HG03457 (cell line): ENCODE data around the gene SIGLEC14.
"Not testable (repeated sequence)": the region's sequence is repeated elsewhere in the genome, so short reads cannot be mapped to it uniquely, and the experiment has no call there.

Source experiments
- ATAC-seq: cut with Tn5 transposase; IDR thresholded peaks from one replicate; pipeline ENCODE4 v1.9.1; 2021; ENCODE audit warnings: moderate number of reproducible peaks; ENCODE audit not compliant: unreplicated experiment

The SIGLEC14 gene

DNA sequence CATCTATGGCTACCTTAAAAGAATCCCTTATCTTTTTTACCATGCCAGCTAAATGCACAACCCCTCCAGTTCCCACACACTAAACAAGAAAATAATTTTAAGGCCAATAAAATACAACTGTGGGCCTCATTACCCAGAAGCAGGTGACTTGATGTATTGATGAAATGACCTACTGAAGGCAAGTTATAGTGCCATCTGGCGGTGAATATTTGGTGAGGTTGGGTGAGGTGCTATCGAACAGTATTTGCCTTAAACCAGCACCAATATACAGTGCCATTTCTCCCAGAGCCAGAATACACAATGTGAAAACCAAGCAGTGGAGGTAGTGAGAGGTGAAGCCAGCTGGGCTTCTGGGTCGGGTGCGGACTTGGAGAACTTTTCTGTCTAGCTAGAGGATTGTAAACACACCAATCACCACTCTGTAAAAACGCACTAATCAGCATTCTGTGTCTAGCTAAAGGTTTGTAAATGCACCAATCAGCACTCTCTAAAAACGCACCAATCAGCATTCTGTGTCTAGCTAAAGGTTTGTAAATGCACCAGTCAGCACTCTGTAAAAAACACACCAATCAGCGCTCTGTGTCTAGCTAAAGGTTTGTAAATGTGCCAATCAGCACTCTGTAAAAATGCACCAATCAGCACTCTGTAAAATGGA lies 29.4 kb upstream of the SIGLEC14 start:
- ATAC-seq, result not testable (repeated sequence)

DNA sequence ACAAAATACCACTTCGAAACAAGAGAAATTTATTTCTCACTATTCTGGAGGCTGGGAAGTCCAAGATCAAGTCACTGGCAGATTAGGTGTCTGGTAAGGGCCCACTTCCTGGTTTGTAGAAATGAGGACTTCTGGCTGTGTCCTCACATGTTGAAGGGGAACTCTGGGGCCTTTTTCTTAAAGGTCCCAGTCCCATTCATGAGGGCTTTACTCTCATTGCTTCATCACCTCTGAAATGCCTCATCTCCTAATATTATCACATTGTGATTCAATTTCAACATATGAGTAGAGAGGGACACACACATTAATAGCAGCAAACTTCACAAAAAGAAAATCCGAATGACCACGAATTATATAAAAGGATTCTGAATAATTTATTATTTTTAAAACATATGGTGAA lies 21.6 kb upstream of the SIGLEC14 start:
- ATAC-seq, result no peak

DNA sequence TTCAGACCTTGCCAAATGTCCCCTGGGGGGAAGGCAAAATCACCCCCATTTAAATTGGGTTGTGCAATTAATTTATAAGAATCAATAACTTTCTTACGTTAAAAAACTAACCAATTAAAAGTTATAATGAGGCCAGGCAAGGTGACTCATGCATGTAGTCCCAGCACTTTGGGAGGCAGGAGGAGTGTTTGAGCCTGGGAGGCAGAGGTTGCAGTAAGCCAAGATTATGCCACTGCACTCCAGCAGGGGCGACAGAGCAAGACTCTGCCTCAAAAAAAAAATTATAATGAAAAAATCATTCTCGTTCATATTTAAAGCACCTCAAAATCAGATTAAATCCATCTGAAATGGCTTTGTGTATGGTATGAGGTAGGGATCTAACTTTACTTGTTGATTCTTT lies 18.4 kb upstream of the SIGLEC14 start:
- no peak for ATAC-seq

DNA sequence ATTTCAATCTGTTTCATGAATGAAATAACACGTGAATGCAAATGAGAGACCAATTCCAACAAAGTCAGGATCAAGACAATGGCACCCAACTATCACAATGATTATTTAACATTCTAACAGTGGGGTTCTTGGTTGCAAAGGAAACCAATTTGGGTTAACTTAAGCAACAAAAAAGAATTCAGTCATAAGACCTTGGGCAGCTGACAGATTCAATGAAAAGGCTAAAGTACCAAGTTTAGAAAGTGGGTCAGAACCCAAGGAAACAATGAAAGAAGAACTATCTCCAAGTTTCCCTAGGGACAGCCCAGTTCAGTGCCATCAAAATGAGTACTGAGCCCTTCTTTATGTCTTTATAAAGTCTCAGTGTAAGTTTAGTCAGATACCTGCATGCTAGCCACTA lies 17.5 kb upstream of the SIGLEC14 start:
- ATAC-seq, result no peak

DNA sequence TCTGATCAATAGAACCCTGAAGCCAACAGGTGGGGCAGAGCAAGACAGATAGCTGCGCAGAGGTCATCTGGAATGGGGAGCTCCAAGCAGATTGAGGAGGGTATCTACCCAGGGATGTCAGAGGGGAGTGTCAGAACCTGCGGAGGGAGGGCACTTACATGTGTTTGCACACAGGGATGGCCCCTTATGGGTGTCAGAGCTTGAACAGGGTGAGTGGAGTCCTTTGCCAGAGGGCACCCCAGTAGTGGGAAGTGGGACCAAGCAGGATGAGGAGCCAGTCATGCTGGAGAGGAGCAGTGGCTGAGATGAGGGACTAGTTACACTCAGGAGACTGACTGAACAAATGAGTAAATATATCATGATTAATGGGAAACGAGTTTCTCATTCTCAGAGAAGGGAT lies 17.0 kb upstream of the SIGLEC14 start:
- no peak for ATAC-seq

DNA sequence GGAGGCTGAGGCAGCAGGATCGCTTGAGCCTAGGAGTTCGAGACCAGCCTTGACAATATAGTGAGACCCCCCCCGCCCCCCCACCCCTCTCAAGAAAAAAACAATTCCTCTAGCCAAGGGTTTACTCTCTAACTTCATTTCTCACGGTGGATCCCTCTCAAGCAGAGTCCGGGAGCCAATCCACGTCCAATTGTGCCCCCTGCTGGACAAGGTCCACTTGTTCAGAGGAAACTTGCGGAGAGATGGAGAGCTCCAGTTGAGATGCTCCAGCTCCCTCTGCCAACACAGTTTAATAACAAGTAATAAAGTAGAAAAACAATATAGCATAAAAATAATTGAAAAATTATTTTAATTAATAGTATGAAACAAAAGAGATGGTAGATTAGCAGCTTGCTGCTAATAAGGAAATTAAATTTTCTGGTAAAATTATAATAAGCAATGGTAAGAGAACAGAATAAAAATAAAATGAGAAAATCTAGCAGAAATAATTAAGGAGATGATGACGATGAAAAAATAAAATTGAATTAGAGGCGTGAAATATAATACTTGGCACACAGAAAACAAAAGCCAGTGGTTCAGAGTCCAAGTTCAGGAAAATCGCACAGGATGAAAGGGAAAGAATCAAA lies 14.5 kb upstream of the SIGLEC14 start:
- ATAC-seq, result no peak

DNA sequence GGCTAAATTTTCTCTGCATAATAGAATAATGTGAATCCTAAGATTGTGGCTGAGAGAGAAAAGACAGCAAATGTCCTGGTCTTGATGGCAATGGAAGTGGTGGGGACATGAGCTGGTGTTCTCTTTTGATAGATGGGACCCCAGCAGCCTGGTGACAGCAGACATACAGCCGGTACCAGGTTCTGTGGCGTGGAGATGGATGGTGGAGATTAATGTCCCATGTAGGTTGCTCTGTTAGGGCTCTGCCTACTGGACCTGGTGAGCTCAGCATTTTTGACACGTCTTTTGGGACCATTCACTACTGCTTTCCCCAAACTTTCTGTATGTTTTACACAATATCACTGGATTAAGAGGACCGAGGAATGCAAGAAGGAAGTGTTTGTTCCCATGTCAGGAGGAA lies 8.2 kb upstream of the SIGLEC14 start:
- no peak for ATAC-seq

DNA sequence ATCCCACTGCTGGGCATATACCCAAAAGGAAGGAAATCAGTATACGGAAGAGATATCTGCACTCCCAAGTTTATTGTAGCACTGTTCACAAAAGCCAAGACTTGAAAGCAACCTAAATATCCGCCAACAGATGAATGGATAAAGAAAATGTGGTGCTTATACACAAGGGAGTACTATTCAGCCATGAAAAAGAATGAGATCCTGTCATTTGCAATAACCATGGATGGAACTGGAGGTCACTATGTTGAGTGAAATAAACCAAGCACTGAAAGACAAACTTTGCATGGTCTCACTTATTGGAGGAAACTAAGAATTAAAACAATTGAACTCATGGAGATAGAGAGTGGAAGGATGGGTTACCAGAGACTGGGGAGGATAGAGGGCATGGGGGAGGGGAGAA lies 6.5 kb upstream of the SIGLEC14 start:
- ATAC-seq, result no peak

DNA sequence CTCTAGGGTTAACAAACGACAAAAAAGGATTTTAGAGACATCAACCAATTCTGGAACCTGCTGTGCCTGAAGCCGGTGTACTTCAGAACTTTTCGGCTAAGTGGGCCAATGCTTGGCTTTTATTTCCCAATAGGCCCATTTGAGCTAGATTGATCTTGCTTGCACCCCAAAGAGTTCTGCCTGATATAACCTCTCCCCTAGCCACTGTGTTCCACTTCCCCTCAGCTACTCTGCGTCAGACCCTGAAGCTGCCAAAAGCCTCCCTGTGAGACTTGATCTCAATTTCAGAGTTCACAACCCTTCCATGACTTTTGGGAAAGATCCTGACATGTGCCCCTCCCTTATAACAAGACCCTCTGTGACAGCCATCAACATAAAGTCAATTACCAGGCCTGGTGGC lies 5.6 kb upstream of the SIGLEC14 start:
- no peak for ATAC-seq

DNA sequence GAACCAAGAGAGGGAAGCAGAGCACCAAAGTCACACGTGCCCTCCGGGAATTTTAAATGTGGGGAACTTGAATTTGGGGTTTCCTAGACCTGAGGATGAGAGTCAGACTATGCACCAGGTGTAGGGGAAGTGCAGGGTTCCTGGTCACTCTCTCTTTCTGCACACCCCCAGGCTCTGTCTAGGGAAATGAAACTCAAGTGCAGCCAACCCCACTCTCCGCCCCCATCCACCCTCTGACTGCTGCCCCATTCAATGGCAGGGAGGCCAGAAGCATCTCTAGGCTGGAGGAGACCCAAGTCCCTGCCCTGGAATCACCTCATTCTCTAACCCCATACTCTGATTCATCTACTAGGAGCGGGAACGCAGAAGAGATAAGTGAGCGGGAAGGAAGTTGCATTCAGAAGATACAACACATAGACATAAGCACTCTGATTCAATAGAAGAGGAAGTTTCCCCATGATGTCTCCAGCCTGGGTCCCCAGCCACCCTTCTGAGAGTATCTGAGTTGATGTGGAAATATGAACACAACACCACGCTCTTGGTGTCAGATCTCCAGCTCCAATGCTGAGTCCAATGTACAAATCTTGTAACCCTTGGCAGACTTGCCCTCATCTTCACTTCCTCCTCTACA lies 4.7 kb upstream of the SIGLEC14 start:
- ATAC-seq, result no peak

DNA sequence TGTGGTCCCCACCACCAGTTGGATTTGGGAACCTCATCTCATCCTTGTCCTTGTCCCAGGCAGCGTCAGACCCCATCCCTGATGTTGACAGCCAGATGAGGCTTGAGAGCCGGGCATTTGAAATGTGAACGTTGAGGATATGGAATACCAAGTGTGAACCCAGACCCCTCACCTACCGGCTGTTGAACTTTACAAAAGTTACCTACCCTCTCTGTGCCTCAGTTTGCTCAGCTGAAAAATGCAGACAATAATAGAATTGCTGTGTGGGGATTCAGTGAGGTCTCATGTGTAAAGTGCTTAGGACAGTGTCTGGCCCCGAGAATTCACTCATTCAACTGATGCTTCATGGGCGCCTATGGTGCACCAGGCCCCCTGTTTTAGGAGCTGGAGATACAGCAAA lies 693 bp upstream of the SIGLEC14 start:
- ATAC-seq, result no peak

DNA sequence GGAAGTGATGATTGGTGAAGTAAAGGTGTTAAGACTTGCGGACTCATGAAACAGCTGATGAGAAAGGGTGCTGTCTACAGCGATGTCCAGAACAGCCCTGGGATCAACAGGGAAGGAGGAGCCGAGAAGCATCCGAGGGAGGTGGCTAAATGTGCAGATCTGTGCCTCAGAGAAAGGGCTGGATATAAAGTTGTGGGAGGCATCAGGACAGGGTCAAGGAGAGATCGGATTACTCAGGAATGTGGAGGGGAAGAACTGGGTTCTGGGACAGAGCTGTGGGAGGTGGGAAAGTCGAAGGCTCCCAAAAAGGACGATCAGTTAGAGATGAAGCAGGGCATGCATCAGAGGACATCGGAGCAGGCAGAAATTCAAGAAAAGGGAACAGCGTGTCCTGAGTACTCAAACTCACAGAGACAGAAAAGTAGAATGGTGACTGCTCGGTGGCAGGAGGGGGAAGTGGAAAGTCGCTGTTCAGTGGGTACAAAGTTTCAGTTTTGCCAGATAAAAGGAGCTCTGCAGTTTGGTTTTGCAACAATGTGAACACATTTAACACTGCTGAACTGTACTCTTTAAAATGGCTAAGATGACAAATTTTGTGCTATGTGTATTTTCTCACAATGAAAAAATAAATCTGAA lies 1.9 kb downstream of the SIGLEC14 start:
- ATAC-seq, result no peak

DNA sequence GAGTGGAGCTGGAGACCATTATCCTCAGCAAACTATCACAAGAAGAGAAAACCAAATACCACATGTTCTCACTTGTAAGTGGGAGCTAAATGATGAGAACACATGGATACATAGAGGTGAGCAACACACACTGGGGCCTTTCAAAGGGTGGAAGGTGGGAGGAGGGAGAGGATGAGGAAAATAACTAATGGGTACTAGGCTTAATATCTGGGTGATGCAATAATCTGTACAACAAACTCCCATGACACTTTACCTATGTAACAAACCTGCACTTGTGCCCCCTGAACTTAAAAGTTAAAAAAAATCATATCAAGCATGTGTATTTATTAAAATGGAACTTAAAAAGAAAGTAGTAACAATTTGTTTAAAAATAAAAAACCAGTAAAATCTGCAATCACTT lies 5.0 kb downstream of the SIGLEC14 start:
- no peak for ATAC-seq

DNA sequence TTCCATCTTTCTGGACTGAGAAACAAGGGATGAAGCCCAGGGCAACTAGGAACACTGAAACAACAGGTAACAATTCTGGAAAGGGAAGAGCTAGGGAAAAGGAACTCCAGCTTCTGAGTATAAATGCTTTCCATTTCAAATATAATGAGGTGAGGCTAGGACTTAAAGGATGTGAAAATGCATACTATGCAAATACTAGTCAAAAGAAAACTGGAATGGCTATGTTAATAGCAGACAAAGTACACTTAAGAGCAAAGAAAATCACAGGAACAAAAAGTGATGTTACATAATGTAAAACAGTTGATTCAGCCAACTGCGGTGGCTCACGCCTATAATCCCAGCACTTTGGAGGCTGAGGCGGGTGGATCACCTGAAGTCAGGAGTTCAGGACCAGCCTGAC lies 6.2 kb downstream of the SIGLEC14 start:
- ATAC-seq, result no peak

DNA sequence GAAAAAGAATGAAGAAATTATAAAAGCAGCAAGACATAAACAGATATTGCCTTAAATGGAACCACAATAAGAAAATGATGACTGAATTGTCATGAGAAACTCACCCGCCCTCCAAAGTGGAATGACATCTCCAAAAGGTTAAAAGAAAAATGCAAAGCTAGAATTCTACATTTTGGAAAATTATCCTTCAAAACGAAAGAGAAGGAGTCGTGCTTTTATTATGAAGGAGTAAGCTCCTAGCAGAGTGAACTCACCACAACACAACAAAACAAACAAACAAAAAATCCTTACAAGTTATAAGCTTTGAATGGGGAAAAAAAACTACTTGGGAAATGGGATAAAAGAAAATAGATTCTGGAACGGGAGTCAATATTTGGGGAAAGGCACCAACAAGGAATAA lies 6.7 kb downstream of the SIGLEC14 start:
- ATAC-seq, result no peak

DNA sequence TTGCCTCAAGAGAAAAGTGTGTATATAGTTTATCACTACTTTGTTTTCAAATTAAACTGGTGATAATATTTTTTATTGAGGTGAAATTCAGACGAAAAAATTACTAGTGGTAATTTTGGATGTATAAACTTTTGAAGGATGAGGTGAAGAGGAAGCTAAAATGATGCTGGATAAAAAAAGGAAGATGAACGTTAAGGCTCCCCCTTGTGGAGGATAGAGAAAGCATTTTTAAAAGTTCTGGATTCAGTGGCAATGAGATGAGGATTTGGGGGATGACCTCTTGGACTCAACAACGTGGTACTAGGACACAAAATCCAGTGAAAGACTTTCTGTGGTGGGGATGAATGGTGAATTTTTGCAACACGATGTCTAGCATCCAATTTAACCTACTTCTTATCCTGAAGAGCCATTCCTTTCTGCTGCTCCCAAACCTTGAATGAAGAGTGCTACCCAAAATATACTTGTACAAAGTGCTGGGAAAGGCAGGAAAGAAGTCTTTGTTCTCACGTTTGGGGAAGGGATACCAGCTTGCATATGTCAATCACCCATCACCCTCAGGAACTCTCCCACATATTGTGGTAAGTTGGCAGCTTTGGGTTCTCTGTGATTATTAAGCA lies 9.2 kb downstream of the SIGLEC14 start:
- no peak for ATAC-seq

DNA sequence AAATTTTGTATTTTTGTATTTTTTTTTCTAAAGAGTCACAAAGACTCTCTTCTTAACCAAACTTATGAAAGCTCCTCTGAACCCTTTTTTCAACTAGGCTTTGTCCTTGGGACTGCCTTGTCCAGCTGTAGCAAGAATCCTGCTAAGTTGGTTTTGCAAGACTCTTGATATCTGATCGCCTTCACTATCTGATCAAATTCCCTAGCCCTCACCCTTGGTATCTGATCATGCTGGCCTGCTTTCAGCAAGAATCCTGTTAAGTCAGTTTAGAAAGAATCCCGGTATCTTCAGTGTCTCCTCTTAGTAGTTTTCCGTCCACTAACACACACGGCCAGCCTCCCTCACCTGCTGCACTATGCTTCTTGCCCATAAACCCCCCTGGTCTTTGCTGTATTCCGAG lies 14.5 kb downstream of the SIGLEC14 start:
- no peak for ATAC-seq

DNA sequence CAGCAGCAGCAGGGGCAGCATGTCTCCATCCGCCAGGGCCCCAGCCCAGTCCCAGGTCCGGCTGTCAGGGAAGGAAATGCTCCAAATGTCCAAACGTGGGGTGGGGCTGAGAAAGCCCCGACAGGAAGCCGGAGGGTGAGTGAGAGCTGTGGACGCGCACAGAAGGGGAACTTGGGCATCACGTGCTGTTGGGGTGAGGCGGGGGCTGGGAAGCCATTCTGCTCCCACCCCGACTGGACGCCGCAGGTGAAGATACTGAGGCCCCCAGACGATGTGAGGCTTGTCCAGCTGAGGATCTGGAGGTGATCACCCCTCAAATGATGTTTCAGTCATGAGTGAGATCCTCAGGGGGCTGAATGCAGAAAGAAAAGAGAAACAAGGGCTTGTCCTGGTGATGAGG lies 16.3 kb downstream of the SIGLEC14 start, which contains the start of gene SIGLEC5:
TSS of gene SIGLEC5 (minus strand) at position 87 of the 400 bp plus-strand sequence. CDS start at position 21, 66 bp downstream.
- ATAC-seq, result not testable (repeated sequence)

DNA sequence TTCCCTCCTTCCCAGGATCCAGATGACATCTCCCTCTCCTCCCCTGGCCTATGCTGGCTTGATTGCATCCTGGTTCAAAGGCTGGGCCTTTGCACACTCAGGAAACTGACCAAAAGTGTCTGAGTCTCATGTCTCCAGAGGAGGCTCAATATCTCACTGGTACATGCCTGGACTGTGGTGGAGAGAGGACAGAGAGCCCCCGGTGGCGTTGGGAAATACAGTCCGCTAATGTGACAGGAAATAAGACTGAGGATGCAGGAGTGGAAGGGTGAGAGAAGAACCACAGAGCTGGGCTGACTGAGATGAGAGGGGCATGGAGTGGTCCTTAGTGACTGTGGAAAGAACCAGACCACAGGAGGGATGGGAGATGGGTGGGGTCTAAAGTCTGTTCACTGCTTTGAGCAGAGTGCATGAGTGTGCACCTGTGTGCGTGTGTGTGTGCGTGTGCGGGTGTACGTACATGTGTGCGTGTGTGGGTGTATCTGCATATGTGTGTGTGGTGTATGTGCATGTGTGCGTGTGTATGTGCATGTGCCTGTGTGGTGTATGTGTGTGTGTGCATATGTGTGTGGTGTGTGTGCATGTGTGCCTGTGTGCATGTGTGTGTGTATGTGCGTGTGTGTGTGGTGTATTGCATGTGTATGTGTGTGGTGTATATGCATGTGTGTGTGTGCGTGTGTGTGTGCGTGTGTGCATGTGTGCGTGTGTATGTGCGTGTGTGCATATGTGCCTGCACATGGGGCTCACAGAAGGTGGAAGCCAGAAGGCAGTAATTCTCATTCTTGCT lies 18.3 kb downstream of the SIGLEC14 start:
- no peak for ATAC-seq

DNA sequence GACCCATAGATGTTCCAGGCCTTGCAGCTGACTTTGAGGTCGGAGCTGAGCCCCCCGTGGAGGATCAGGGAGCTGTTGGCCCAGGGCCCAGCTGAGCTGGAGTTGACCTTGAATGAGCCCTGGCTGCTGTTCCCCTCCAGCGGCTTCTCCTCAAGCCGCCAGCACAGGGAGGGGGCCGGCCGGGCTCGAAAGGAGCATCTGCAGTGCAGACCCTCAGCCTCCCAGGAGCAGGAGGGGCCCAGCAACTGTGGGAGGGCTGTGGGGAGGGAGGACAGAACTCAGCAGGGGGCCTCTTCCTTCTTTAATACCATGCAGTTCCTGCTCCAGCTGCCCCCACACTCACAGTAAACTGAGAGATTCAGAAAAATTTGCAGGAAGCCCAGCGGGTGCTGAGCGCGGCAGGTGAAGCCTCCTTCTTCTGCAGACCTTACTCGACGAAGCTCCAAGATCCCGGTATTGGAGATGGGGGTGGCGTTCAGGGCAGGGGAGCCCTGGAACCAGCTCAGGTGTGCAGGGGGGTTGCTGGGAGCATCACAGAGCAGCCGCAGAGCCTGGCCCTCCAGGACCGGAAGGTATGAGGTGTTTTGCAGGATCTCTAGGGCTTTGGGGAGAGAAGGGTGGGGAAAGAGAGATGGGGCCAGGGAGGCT lies 19.0 kb downstream of the SIGLEC14 start:
- no peak for ATAC-seq
